Measurements from ENCODE around the gene DMC1. TPM values are rescaled to one million over a fixed set of nuclear protein-coding genes. Genes with fewer than 3 reads are reported as not detected.

The DMC1 gene
- total RNA-seq, 1 experiment from 2014 or later: 0.89 TPM

GRCh38 chr22:38518620-38519019 lies 51.4 kb downstream of the DMC1 start:
- ChIA-PET RAD21 (ENCODE audit: low non-redundant PET in 1 of 2, low total read pairs in 2 of 2, uncharacterized antibody in 2 of 2, unreplicated experiment in 2 of 2) (no interaction called here), CTCF (no interaction called here), POLR2A (no interaction called here)
- no peaks in the 10 kb centered on the region for H3K9me2 ChIP-seq (ENCODE audit: insufficient read depth)
- no peak overlapping the region for H3K9ac ChIP-seq (ENCODE audit: low read length)
- ATAC-seq: no peak
- TF ChIP-seq SRF (IDR thresholded peaks at IDR 0.05; ENCODE audit: low read depth) (no peak), ELF1 (IDR thresholded peaks at IDR 0.05; ENCODE audit: borderline replicate concordance, low read depth) (no peak), YY1 (IDR thresholded peaks at IDR 0.05; ENCODE audit: extremely low read depth, insufficient replicate concordance, low read depth, low read length) (no peak), EZH2phosphoT487 (IDR thresholded peaks at IDR 0.05; ENCODE audit: borderline replicate concordance) (no peak), SP1 (IDR thresholded peaks at IDR 0.05; ENCODE audit: low read depth) (no peak), ATF3 (IDR thresholded peaks at IDR 0.05) (no peak), EGR1 (IDR thresholded peaks at IDR 0.05; ENCODE audit: low read depth) (no peak), FOSL1 (IDR thresholded peaks at IDR 0.05; ENCODE audit: low read depth) (no peak), ZFX (IDR thresholded peaks at IDR 0.05) (no peak), CBX3 (IDR thresholded peaks at IDR 0.05; ENCODE audit: low read depth) (no peak), SIN3A (IDR thresholded peaks at IDR 0.05; ENCODE audit: low read depth) (no peak), EZH2 (IDR thresholded peaks at IDR 0.05) (no peak), CTCF (IDR thresholded peaks at IDR 0.05 in 2 of 3, conservative IDR thresholded peaks at IDR 0.05 in 1 of 3; ENCODE audit: borderline replicate concordance in 1 of 3, insufficient read depth in 1 of 3, low read depth in 2 of 3, low read length in 2 of 3) (no peak), ZNF274 (IDR thresholded peaks at IDR 0.05; ENCODE audit: low read depth, low read length) (no peak), CEBPB (IDR thresholded peaks at IDR 0.05; ENCODE audit: low read depth) (no peak), ZBTB33 (IDR thresholded peaks at IDR 0.05; ENCODE audit: extremely low read depth, insufficient replicate concordance, low read length) (no peak), POLR2AphosphoS5 (IDR thresholded peaks at IDR 0.05; ENCODE audit: low read depth, low read length) (no peak)
- TF ChIP-seq, protein P1, sequence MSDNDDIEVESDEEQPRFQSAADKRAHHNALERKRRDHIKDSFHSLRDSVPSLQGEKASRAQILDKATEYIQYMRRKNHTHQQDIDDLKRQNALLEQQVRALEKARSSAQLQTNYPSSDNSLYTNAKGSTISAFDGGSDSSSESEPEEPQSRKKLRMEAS (IDR thresholded peaks at IDR 0.05): no peak
- H3K79me2 ChIP-seq (ENCODE audit: insufficient read depth, low read length): no peaks in the 10 kb centered on the region
- no peak overlapping the region for H3K4me3 ChIP-seq (replicated peaks in 1 of 2; ENCODE audit: low read depth in 1 of 2, low read length in 2 of 2)
- no peak for DNase-seq (ENCODE audit: low read depth, low spot score)
- no TSS peak for BruUV-seq (replicated peaks)
- intact Hi-C loops (cut with micrococcal nuclease): no loop called here
- no peak overlapping the region for H3K4me2 ChIP-seq (ENCODE audit: low read length)
- H4K20me1 ChIP-seq (ENCODE audit: insufficient read depth): no peaks in the 10 kb centered on the region
- H3K4me1 ChIP-seq (ENCODE audit: control insufficient read depth in 1 of 2, insufficient read depth in 2 of 2, low read length in 2 of 2): no peaks in the 10 kb centered on the region
- no peak overlapping the region for H2AFZ ChIP-seq (ENCODE audit: low read depth, low read length, poor library complexity, severe bottlenecking)
- H3K36me3 ChIP-seq (ENCODE audit: control insufficient read depth in 1 of 2, insufficient read depth in 2 of 2, low read length in 2 of 2): no peaks in the 10 kb centered on the region
- no peak overlapping the region for H3K27ac ChIP-seq (ENCODE audit: low read depth, low read length)
- H3K9me3 ChIP-seq (ENCODE audit: control insufficient read depth in 1 of 2, insufficient read depth in 1 of 2, low read depth in 1 of 2, low read length in 2 of 2): no peaks in the 10 kb centered on the region
- no peaks in the 10 kb centered on the region for H3K27me3 ChIP-seq (ENCODE audit: insufficient read depth, low read length)

Measured in HCT116 (cell line).